Endometrium (tissue), 2 donors: ENCODE measurements around the gene EMC8.
"Not testable (repeated sequence)": the region's sequence is repeated elsewhere in the genome, so short reads cannot be mapped to it uniquely, and the experiment has no call there.

ENCODE experiments used
- FAIRE-seq: peaks from 2 replicates; lab custom pipeline; 2012; peaks lifted over from hg19 to GRCh38; lab: Jason Lieb, UNC
- donor health status: control.
- donor health status: control.

The EMC8 gene

DNA sequence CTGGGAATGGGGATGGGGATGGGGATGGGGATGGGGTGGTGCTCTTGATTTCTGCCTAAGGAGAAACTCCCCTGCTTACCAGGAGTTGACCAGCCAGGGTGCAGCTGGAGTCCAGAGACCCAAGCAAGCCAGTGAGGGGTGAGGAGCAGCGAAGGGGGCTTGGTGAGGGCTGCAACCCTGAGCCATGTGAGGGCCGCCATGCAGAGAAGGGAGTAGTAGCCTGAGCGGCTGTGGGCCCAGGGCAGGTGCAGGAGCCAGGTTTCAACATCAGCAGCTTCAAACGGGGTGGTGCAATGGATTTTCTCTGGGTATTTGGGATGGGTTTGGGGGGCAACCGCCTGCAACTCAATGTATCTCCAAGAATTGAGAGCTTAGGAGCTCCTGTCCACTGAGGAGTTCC, 35.4 kb upstream of the EMC8 start:
- FAIRE-seq: no peak

DNA sequence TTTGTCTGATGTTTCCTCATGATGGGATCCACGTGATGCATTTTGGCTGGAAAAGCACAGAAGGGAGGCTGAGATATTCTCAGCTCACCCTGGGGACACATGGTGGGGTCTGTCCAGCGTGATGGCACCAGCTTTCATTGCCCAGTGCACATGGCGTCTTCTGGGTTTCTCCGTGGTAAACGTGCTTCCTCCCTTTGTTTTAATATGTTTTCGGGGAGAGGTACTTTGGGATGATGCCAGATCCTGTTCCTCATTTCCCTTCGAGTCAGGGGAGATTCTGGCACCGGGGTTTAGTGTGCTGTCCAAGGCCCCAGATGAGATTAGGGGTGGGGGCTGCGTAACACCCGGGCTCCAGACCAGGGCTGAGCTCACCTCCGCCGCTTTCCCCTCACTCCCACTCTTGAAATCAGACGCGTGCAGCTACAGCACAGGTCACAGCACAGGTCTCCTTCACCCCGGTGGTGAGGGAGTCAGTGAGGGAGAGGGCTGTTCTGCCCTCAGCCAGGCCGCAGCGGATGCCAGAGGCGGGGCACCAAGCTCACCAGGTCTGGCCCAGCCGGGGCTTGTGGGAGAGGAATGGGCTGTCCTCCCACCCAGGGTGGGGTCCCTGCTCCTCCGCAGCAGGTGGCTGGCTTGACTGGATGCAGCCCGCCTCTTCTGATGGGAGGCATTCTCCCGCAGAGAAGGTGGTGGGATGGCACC, 34.0 kb upstream of the EMC8 start:
- FAIRE-seq: no peak

DNA sequence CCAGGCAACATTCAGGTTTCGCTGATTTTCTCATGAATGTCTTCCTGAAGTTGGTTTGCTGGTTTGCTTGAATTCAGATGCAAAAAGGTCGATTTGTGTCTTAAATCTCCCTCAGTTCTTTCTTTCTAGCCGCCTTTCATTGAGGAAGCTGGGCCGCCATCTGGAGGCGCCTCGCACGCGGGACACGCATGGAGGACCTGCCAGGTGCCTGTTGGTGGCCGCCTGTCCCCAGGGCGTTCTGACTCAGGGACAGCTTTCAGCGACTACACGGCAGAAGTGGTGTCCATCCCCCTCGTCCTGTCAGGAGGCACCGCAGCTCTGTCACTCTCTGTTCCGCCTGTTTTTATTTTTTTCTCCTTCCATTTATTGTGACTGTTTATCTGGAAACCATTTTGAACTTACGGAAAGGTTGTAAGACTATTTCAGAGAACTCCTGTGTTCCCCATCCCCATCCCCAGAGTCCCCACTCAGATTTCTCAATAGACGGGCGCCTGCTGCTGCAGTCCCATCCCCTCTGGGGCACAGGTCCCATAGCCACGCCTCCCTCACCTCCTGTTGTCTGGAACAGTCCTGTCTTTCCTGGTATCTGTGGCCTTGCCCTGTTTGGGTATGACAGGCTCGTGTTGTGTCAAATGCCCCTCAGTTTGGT, 33.4 kb upstream of the EMC8 start:
- no peak for FAIRE-seq

DNA sequence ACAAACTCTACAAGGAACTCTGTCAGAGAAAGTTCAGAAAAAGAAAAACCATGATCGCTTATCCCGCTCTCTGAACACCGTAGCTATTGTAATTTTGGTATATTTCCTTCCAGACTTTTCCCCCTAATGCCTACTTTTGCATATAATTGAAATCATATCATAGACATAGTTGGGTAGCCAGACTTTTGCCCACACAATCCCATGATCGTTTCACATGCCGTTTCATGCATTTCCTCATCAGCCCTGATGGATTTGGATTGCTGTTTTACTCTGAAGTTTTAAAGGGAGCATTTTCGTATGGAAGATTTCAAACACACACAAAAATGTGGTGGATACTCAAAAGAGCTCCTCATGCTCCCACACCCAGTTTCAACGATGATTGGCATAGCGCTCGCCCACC, 31.5 kb upstream of the EMC8 start:
- FAIRE-seq: no peak

DNA sequence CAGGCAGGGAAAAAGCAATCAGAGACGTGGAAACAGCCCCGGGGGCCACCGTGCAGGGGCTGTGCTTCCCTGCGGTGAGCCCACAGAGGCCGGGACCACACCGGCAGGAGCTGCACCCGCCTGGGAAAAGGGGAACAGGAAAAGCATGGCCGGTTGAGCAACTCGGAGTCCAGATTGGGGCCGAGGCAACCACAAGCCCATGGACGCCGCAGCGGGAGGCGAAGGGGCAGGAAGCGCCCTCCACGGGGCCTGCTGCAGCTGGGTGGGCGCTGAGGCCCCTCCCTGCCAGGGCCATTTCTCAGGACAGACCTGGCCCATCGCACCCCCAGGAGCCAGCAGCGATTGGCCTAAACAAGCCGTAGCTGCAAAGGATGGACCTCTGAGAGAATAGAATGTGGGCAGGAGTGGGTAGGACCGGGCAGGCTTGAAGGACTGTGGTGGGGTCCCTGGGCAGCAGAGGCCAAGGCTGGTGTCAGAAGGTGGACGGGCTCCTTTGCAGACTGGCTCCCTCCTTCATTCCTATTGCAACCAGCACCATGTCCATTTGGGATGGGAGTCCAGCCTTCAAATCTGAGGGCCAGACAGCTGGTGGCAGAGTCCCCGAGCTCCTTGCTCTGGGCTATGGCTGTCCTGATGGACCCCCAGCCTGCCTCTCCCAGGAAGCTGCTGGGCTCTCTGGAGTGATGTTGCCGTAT, 30.6 kb upstream of the EMC8 start:
- FAIRE-seq: no peak

DNA sequence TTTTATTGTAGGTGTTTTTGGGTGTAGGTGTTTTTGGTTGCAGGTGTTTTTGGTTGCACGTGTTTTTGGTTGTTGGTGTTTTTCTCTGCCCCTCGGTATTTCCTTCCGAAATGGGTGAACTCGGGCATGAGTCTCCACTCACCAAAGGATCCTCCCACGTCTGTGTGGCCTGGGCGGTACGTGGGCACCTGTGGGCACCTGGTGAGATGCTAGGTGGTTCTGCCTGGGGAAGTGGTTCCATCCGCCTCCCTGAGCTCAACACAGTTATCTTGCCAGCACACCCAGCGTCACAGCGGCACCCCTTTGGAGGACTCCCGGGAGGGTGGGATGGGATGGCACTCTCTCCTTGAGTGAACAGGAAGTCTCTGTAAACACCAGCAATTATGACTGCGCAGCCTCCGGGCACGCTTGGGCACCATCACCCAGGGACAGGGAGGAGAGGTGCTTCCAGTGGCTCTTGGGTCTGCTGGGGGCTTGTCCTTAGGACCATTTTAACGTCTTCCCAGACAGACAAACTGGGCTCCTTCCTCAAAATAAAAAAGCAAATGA, 29.9 kb upstream of the EMC8 start:
- no peak for FAIRE-seq

DNA sequence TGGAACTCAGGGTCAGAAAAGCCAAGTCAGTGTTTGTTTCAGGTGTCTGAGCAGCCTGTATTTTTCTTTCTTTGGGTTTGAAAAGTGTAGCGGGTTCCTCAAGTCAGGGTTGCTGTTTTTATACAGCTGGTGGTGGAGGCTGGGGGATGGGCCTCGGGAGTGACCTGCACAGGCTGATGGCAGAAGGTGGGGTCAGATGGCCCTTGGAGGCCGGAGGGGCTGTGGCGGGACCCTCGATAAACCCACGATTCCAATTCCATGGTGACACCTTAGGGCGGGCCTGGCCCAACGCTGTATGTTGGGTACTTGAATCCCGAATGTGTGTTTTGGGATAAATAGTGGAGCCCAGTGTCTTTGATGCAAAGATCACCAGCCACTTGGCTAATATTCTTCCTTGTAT, 28.8 kb upstream of the EMC8 start:
- FAIRE-seq: no peak

DNA sequence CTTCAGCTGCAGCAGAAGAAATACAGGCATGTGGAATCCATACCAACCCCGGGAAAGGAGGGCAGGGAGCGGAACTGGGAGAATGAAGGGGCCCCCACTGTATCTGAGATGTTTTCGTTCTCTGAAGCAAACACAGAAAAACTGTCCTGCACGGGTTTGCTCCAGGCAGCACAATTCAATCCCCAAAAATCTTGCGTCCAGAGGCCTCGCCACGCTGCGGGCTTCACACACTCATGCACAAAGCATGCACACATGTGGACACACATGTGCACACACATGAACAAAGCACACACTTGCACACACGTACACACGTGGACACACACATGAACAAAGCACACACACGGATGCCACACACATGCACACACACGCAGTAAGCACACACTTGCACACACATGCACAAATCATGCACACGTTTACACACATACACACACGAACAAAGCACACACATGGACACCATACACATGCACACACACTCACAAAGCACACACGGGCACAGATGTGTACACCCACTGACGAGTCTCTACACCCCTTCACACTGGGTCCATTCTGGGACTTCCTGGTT, 27.4 kb upstream of the EMC8 start:
- FAIRE-seq: no peak

DNA sequence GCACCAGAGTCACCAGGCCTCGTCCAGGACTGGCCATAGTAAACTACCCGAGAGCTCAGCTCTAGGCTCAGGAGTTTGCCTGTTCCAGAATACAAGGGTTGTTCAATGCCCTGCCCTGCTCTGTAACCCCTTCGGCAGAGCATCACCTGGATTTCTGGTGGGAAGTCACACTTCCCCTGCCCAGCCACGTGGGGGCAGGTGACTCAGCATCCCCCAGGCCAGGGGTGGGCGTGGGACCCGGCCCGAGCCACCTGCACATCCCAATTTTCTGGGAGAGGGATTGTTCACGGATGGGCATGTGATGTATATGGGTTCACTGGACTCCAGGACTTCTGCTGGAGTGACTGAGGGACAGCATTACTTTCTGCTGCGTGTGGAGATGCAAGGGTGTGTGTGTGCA, 26.0 kb upstream of the EMC8 start:
- no peak for FAIRE-seq

DNA sequence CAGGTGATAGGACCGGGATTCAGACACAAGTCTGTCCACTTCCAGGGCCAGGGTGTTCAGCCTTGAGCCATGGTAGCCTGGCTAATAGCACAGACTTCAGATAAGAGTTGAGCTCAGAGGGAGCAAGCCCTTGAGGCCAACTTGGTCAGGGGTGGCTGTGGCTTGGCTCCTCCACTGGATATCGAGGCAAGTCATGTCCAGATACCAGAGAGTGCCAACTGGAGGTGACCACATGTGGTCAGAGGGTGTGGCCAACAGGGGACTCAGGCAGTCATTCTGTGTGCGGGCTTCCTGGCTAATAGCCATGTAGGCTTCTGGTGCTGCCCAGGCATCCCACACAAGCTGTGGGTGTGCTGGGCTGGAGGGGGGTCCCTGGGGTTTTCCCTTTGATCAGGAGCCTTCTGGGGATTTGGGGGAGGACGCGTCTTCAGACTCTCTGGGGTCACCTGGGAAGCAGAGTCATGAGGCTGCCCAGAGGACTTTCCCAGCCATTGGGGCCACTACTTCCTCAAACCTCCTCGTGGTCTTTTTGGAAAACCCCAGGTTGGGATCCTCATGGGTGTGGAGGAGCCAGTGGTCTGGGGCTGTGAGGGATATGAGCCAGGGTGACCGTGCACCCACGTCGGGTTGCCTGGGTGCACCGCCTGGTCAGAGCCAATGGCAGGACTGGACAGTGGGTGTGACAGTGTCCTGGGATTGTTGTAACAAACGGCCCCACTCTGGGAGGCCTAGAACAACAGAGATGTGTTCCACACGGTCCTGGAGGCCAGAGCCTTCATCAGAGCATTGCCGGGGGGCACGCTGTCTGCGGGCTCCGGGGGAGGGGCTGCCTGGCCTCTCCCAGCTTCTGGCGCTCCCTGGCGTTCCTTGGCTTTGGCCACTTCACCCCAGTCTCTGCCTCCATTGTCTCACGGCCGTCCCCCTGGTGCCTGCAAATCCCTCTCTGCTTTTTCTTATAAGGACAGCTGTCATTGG, 25.1 kb upstream of the EMC8 start:
- no peak for FAIRE-seq

DNA sequence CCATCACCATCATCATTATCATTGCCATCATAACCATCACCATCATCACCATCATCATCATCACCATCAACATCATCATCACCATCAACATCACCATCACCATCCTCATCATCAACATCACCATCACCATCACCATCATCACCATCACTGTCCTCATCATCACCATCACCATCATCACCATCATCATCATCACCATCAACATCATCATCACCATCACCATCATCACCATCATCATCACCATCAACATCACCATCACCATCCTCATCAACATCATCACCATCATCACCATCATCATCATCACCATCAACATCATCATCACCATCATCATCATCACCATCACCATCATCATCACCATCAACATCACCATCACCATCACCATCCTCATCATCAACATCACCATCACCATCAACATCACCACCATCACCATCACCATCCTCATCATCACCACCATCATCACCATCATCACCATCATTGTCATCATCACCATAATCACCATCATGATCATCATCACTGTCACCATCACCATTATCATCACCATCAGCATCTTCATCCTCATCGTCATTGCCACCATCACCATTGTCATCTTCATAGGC, 24.1 kb upstream of the EMC8 start:
- no peak for FAIRE-seq

DNA sequence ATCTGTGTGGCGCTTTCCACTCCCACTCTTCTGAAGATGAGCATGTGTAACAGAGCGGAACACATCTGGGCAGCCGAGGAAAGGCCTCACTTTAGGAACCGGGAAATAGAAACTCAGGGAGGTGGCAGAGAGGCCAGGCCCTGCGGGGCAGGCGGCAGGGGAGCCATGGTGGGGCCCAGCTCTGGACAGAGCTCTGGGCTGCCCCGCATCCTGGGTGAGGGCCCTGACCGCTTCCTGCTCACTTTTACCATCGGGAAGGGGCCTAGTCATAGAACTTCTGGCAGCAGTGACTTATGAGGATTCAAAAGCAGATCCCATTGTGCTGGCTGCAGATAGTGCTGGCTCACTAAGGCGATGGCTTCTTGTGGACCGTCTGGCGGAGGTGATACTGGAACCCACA, 22.8 kb upstream of the EMC8 start:
- FAIRE-seq: no peak

DNA sequence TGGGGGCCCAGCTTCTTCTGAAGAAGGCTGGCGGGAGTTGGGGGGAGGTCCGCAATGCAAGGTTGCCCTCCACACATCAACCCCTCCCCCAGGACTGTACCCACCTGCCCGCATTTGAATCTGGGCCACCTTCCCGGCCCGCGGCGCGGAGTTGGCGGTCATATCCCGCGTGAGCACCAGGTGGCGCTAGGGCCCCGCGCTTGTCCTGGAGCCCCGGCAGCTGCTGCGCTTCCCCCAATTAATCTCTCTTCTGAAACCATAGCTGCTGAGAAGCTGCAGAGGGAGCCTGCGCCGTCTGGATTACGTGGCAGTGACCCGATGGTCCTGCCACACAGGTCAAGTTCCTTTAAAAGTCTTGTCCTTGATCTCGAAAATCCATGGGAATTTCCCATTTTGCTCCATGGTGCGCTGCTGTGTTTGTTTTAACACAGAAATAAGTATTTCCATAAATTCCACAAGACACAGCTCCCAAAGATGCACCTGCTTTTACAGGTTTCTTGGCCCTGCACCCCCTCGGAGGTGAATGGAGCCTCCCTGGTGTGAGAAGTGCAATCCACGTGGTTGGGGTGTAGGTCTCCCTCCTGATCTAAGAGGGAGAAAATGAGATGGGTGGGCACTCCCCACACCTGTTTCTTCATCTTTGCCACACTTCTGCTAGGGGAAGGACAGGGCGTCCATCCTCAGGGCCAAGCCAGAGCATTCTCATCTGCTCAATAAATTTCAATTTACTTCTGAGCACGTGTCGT, 22.2 kb upstream of the EMC8 start:
- FAIRE-seq: no peak

DNA sequence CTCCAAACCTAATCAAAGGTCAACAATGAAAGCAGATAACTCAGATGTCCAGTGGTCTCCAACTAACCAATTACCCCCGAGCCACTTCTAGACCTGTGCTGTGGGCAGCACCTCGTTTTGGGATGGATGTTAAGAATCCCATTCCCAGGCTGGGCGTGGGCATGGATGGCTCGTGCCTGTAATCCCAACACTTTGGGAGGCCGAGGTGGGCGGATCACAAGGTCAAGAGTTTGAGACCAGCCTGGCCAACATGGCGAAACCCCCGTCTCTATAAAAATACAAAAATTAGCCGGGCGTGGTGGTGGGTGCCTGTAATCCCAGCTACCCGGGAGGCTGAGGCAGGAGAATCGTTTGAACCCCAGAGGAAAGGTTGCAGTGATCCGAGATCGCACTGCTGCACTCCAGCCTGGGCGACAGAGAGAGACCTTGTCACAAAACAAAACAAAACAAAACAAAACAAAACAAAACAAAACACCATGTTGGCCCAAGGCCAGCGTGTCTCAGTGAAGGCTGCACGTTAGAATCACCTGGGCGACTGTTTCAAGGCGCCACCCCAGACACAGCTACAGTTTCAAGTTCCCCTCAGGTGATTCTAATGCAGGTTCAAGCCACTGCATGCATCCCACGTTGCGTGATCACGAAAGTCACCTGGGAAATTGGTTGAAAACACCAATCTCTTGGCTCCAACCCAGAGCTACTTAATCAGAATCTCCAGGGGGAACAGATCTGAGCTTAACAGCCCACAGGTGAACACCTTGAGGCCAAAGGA, 21.4 kb upstream of the EMC8 start:
- no peak for FAIRE-seq

DNA sequence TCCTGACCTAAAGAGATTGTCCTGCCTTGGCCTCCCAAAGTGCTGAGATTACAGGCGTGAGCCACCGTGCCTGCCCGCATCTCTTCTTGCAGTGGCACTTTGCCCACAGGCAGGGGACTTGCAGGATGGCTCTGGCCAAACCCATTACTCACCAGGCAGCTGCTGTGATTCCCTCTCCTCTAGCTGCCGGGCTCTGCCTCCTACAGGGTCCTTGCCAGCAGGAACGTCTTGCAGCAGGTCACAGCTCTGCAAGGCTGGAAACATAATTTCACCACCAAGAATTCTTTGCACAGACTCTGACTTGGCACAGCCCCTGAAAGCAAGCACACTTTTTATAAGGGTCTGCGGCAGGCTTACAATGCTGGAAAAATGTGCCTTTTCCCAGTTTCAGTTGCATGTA, 20.4 kb upstream of the EMC8 start:
- FAIRE-seq: no peak

DNA sequence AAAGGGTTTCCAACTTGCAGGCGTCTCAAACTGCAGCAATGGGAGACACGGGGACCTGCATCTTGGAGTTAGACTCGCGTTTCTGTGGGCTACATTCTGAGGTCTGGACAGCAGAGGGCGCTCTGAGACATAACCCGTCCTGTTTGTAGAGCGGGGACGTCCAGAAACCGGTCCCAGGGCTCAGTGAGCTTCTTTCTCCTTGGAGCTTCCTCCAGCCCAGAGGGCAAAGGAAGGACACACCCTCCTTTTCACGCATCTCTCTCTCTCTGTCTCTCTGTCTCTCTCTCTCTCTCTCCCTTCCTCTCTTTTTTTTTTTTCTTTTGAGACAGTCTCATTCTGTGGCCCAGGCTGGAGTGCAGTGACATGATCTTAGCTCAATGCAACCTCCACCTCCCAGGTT, 19.9 kb upstream of the EMC8 start:
- no peak for FAIRE-seq

DNA sequence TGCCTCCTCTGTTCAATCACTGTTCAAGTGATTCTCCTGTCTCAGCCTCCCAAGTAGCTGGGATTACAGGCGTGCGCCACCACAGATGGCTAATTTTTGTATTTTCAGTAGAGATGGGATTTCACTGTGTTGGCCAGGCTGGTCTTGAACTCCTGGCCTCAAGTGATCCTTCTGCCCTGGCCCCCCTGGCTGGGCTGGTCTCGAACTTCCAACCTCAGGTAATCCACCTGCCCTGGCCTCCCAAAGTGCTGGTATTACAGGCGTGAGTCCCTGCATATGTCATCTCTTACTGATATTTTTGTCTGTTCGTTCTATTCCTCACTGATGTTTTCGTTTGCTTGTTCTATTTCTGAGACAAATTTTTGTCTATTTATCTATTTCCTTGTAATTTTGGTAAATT, 17.9 kb upstream of the EMC8 start:
- not testable (repeated sequence) for FAIRE-seq

DNA sequence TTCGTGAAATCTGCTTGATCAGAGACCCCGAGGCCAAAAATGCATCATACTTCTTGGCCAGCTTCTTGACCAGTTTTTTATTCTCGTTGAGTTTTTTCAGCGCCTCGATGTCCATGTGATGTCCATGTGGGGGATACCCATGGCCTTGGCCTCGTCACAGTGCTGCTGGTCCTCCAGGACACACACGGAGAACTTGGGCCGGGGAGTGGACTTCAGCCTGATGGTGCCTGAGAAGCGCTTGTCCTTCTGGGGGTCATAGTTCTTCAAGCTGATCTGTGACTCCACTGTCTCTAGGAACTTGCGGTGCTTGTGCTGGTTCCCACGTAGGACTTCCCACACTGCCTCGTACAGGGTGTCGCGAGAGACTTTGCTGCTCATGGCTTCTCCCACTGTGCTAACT, 16.8 kb upstream of the EMC8 start:
- no peak for FAIRE-seq

DNA sequence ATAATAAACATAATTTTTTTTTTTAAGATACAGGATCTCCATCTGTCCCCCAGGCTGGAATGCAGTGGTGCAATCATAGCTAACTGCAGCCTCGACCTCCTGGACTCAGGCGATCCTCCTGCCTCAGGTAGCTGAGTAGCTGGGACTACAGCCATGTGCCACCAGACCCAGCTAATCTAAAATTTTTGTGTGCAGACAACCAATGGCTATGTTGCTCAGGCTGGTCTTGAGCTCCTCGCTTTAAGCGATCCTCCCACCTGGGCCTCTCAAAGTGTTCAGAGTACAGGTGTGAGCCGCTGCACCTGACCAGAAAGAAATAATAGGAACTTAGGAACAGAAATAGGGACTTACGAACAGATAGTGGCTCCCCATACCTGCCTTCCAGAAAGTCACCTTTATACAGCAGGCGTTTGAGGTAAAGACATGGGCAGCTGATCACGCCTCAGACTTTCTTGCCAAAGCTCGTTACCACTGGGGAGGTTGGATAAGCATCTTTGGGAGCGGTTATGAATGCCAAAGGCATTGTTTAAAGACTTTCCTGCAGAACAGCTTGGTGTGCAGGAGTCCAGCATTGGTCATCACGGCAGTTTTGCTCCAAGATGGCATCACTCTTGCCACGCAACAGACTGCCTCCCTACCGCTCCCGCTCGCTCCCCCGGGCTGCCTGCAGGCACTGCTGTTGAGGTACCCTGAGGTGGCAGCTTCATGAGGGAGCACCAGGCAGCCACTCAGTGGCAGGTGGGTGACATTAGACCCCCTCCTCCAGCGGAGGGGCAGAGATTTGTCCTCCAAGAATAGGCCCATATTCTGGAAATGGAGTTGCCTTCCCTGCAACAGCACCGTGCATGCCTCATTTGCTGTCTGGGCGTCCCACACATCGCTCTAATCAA, 13.7 kb upstream of the EMC8 start:
- FAIRE-seq: no peak
